Spleen (tissue), 7 donors: ENCODE data around the gene PTPN4.

Source experiments
- POLR2AphosphoS5 ChIP-seq, 3 donors: sonication (generic); formaldehyde crosslinking; IDR thresholded peaks; one replicate each; pipeline ENCODE4 v1.5.1; 2017; ENCODE audit warnings: antibody characterized with exemption in 3 of 3
- TF ChIP-seq, protein P1 (sequence below), 11 experiments: fragments of 200-600 bp in 7 of 11; fragments of 450-650 bp in 4 of 11; sonication (generic) in 4 of 11; IDR thresholded peaks in 8 of 11; conservative IDR thresholded peaks in 3 of 11; 1 replicate in 7 of 11; 2 replicates in 4 of 11; pipeline versions ENCODE4 v1.4.0 to v1.8.0; 2016 to 2021; ENCODE audit warnings: antibody characterized with exemption in 11 of 11, inconsistent platforms in 4 of 11, mild to moderate bottlenecking in 1 of 11
- donor health status: DM: no; HTN: no; CAD: no; lungs with moderate emphysema.
- donor health status: DM: no; HTN: no; CAD: no.
- donor health status: DM: no; HTN: no; CAD: no.

GRCh38 chr2:119819846-119820245 is 60.1 kb downstream of the PTPN4 start:
- TF ChIP-seq, protein P1, sequence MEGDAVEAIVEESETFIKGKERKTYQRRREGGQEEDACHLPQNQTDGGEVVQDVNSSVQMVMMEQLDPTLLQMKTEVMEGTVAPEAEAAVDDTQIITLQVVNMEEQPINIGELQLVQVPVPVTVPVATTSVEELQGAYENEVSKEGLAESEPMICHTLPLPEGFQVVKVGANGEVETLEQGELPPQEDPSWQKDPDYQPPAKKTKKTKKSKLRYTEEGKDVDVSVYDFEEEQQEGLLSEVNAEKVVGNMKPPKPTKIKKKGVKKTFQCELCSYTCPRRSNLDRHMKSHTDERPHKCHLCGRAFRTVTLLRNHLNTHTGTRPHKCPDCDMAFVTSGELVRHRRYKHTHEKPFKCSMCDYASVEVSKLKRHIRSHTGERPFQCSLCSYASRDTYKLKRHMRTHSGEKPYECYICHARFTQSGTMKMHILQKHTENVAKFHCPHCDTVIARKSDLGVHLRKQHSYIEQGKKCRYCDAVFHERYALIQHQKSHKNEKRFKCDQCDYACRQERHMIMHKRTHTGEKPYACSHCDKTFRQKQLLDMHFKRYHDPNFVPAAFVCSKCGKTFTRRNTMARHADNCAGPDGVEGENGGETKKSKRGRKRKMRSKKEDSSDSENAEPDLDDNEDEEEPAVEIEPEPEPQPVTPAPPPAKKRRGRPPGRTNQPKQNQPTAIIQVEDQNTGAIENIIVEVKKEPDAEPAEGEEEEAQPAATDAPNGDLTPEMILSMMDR (IDR thresholded peaks at IDR 0.05 in 8 of 11, conservative IDR thresholded peaks at IDR 0.05 in 3 of 11) = no peak
- TF ChIP-seq POLR2AphosphoS5 (IDR thresholded peaks at IDR 0.05) = no peak
